ENCODE data around the gene UFD1. TPM values are rescaled to one million over a fixed set of nuclear protein-coding genes. Genes with fewer than 3 reads are reported as not detected.

The UFD1 gene
- total RNA-seq, 1 experiment from 2014 or later: 158 TPM

- Histone ChIP-seq H3K27ac (peak overlapping the region; percentile 100), H3K9me3 (replicated peaks) (no peaks in the 10 kb centered on the region), H3K36me3 (peaks cover 62% of the 10 kb centered on the region), H3K4me3 (peak overlapping the region; percentile 64), H3K27me3 (replicated peaks) (no peaks in the 10 kb centered on the region), H3K4me1 (replicated peaks) (peaks cover 17% of the 10 kb centered on the region)
- peak in 1 of 2 experiments; percentile 9 for DNase-seq (ENCODE audit: low read depth in 1 of 2, low spot score in 2 of 2)
These were observed 1.2 kb upstream of the UFD1 start for GRCh38 chr22:19480173-19480568.

- Histone ChIP-seq H3K4me1 (replicated peaks) (peaks cover 17% of the 10 kb centered on the region), H3K4me3 (peak within 1 kb of the TSS; percentile 64), H3K27me3 (replicated peaks) (no peaks in the 10 kb centered on the region), H3K9me3 (replicated peaks) (no peaks in the 10 kb centered on the region), H3K36me3 (peaks cover 62% of the 10 kb centered on the region), H3K27ac (peak within 1 kb of the TSS; percentile 100)
- DNase-seq (ENCODE audit: low read depth in 1 of 2, low spot score in 2 of 2): peak; percentile 97 to 99
These were observed 571 bp upstream of the UFD1 start, which contains the start of gene CDC45 for GRCh38 chr22:19479355-19480172. Gene CDC45, plus strand, starts transcription at chr22:19479920. Its CDS starts 49 bp downstream, at chr22:19479969.

- Histone ChIP-seq H3K4me3 (peak overlapping the region; percentile 64), H3K4me1 (replicated peaks) (peaks cover 17% of the 10 kb centered on the region), H3K27me3 (replicated peaks) (no peaks in the 10 kb centered on the region), H3K27ac (peak overlapping the region; percentile 100), H3K36me3 (peaks cover 63% of the 10 kb centered on the region), H3K9me3 (replicated peaks) (no peaks in the 10 kb centered on the region)
- peak in 1 of 2 experiments; percentile 45 for DNase-seq (ENCODE audit: low read depth in 1 of 2, low spot score in 2 of 2)
These were observed 720 bp downstream of the UFD1 start for GRCh38 chr22:19478045-19478900.

GRCh38 chr22:19477321-19478044 is 1.5 kb downstream of the UFD1 start:
- H3K4me1 ChIP-seq (replicated peaks): peaks cover 17% of the 10 kb centered on the region
- H3K9me3 ChIP-seq (replicated peaks): no peaks in the 10 kb centered on the region
- H3K36me3 ChIP-seq: peaks cover 63% of the 10 kb centered on the region
- H3K27me3 ChIP-seq (replicated peaks): no peaks in the 10 kb centered on the region
- H3K4me3 ChIP-seq: peak overlapping the region; percentile 64
- peak in 1 of 2 experiments; percentile 34 for DNase-seq (ENCODE audit: low read depth in 1 of 2, low spot score in 2 of 2)
- no peak overlapping the region; the same call in 1 of the 2 replicates for H3K27ac ChIP-seq

GRCh38 chr22:19476023-19476422 is 3.0 kb downstream of the UFD1 start:
- peaks cover 17% of the 10 kb centered on the region for H3K4me1 ChIP-seq (replicated peaks)
- no peak for DNase-seq (ENCODE audit: low read depth in 1 of 2, low spot score in 2 of 2)
- H3K36me3 ChIP-seq: peaks cover 68% of the 10 kb centered on the region
- H3K9me3 ChIP-seq (replicated peaks): no peaks in the 10 kb centered on the region
- no peak overlapping the region for H3K27ac ChIP-seq
- H3K4me3 ChIP-seq: no peak overlapping the region
- no peaks in the 10 kb centered on the region for H3K27me3 ChIP-seq (replicated peaks)

GRCh38 chr22:19473578-19473977 is 5.4 kb downstream of the UFD1 start:
- Histone ChIP-seq H3K9me3 (replicated peaks) (no peaks in the 10 kb centered on the region), H3K4me3 (no peak overlapping the region), H3K4me1 (replicated peaks) (peaks cover 8% of the 10 kb centered on the region), H3K27me3 (replicated peaks) (no peaks in the 10 kb centered on the region), H3K27ac (no peak overlapping the region), H3K36me3 (peaks cover 83% of the 10 kb centered on the region)
- DNase-seq (ENCODE audit: low read depth in 1 of 2, low spot score in 2 of 2): no peak

- Histone ChIP-seq H3K4me1 (replicated peaks) (peaks cover 2% of the 10 kb centered on the region), H3K9me3 (replicated peaks) (no peaks in the 10 kb centered on the region), H3K27ac (no peak overlapping the region), H3K27me3 (replicated peaks) (no peaks in the 10 kb centered on the region), H3K4me3 (no peak overlapping the region), H3K36me3 (peaks cover 92% of the 10 kb centered on the region)
- DNase-seq (ENCODE audit: low read depth in 1 of 2, low spot score in 2 of 2): no peak
These were observed 6.8 kb downstream of the UFD1 start for GRCh38 chr22:19472233-19472632.

- Histone ChIP-seq H3K27ac (no peak overlapping the region), H3K9me3 (replicated peaks) (no peaks in the 10 kb centered on the region), H3K4me1 (replicated peaks) (no peaks in the 10 kb centered on the region), H3K4me3 (no peak overlapping the region), H3K36me3 (peaks cover 96% of the 10 kb centered on the region), H3K27me3 (replicated peaks) (no peaks in the 10 kb centered on the region)
- DNase-seq (ENCODE audit: low read depth in 1 of 2, low spot score in 2 of 2): no peak
These were observed 7.4 kb downstream of the UFD1 start for GRCh38 chr22:19471572-19471971.

GRCh38 chr22:19470010-19470409 is 9.0 kb downstream of the UFD1 start:
- Histone ChIP-seq H3K4me3 (no peak overlapping the region), H3K9me3 (replicated peaks) (no peaks in the 10 kb centered on the region), H3K27ac (no peak overlapping the region), H3K36me3 (peaks cover 99% of the 10 kb centered on the region), H3K4me1 (replicated peaks) (peaks cover 2% of the 10 kb centered on the region), H3K27me3 (replicated peaks) (no peaks in the 10 kb centered on the region)
- no peak for DNase-seq (ENCODE audit: low read depth in 1 of 2, low spot score in 2 of 2)

GRCh38 chr22:19469421-19469820 is 9.6 kb downstream of the UFD1 start:
- Histone ChIP-seq H3K9me3 (replicated peaks) (no peaks in the 10 kb centered on the region), H3K27ac (no peak overlapping the region), H3K27me3 (replicated peaks) (no peaks in the 10 kb centered on the region), H3K4me3 (no peak overlapping the region), H3K36me3 (peaks cover 99% of the 10 kb centered on the region), H3K4me1 (replicated peaks) (peaks cover 8% of the 10 kb centered on the region)
- DNase-seq (ENCODE audit: low read depth in 1 of 2, low spot score in 2 of 2): no peak

GRCh38 chr22:19467912-19468311 is 11.1 kb downstream of the UFD1 start:
- peaks cover 23% of the 10 kb centered on the region for H3K4me1 ChIP-seq (replicated peaks)
- no peak for DNase-seq (ENCODE audit: low read depth in 1 of 2, low spot score in 2 of 2)
- H3K36me3 ChIP-seq: peaks cover 92% of the 10 kb centered on the region
- H3K27ac ChIP-seq: no peak overlapping the region
- H3K27me3 ChIP-seq (replicated peaks): no peaks in the 10 kb centered on the region
- no peak overlapping the region for H3K4me3 ChIP-seq
- no peaks in the 10 kb centered on the region for H3K9me3 ChIP-seq (replicated peaks)

- H3K9me3 ChIP-seq (replicated peaks): no peaks in the 10 kb centered on the region
- no peak for DNase-seq (ENCODE audit: low read depth in 1 of 2, low spot score in 2 of 2)
- no peaks in the 10 kb centered on the region for H3K27me3 ChIP-seq (replicated peaks)
- peaks cover 24% of the 10 kb centered on the region for H3K4me1 ChIP-seq (replicated peaks)
- no peak overlapping the region for H3K27ac ChIP-seq
- peaks cover 92% of the 10 kb centered on the region for H3K36me3 ChIP-seq
- H3K4me3 ChIP-seq: no peak overlapping the region
These were observed 11.9 kb downstream of the UFD1 start for GRCh38 chr22:19466848-19467752.

Measured in SJSA1 (cell line).